ENCODE measurements around the gene FTO.

FTO gene

GRCh38 chr16:54136276-54136625 is 432.3 kb downstream of the FTO start:
- Histone ChIP-seq H3K36me3 (no peaks in the 10 kb centered on the region), H3K9me3 (no peaks in the 10 kb centered on the region; the same call in 1 of the 2 replicates), H3K4me1 (no peaks in the 10 kb centered on the region), H3K27me3 (no peaks in the 10 kb centered on the region), H3K4me3 (ENCODE audit: low read depth, low read length) (no peak overlapping the region)
- no peak for DNase-seq
- no peak for TF ChIP-seq CTCF (IDR thresholded peaks at IDR 0.05; ENCODE audit: low read depth, low read length)

DNA sequence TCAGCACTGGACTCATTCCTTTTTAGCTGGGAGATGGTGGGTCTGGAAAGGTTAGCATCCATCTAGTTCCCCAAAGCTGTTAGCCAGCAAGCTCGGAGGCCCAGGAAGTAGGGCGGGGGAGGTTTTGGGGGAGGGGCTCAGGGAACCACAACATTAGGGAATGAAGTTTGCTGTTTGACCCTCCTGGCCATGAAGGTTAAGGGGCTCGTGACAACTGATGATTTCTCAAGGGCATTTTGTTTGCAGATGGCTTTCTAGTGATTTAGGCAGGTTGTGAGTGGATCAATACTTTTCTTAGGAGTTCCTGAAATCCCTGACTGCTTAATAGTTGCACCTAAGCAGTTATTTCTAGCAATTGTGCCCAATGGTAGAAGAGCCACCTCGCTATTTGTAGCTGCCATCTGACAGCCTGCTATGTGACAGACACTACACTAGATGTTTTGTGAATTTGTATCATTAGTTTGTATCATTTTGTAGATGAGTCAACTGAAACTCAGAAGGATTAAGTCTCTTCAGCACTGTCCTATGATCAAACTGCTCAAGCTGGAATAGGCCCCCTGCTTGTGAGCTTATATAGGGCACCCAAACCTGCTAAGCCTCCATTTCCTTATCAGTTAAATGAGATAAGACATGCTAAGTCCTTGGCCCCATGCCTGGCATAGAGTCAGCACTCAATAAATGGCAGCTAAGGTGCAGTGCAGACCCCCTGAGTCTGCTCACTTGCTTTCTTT is 436.3 kb downstream of the FTO start:
- H3K27me3 ChIP-seq: no peaks in the 10 kb centered on the region
- no peaks in the 10 kb centered on the region for H3K4me1 ChIP-seq
- no peaks in the 10 kb centered on the region for H3K36me3 ChIP-seq
- peak; percentile 21; the same call in 1 of the 2 replicates for TF ChIP-seq CTCF (IDR thresholded peaks at IDR 0.05; ENCODE audit: low read depth, low read length)
- DNase-seq: no peak
- no peaks in the 10 kb centered on the region; the same call in 1 of the 2 replicates for H3K9me3 ChIP-seq
- no peak overlapping the region for H3K4me3 ChIP-seq (ENCODE audit: low read depth, low read length)

GRCh38 chr16:54140788-54141136 is 436.8 kb downstream of the FTO start:
- H3K36me3 ChIP-seq: no peaks in the 10 kb centered on the region

DNA sequence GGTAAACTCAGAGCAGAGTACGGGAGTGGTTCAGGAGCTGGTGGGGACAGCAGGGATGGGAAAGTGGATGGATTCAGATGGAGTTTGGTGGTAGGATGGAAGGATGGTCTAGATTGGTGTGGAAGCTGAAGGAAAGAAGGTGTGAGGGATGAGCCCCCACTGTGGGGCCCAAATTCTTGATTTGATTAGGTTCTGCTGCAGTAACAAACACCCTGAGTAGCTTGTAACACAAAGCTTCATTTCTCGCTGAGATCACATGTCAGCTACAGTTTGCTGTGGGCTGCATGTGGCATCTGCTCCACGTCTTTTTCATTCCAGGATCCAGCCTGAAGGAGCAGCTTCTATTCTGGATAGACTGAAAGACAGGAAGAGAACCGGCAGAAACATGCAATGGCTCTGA is 438.8 kb downstream of the FTO start:
- no peaks in the 10 kb centered on the region for H3K27me3 ChIP-seq
- H3K4me1 ChIP-seq: no peaks in the 10 kb centered on the region

More at GRCh38 chr16:54140788-54141136, 436.8 kb downstream of the FTO start:
- Histone ChIP-seq H3K9me3 (no peaks in the 10 kb centered on the region; the same call in 1 of the 2 replicates), H3K4me3 (ENCODE audit: low read depth, low read length) (no peak overlapping the region), H3K27me3 (no peaks in the 10 kb centered on the region), H3K4me1 (no peaks in the 10 kb centered on the region)
- DNase-seq: no peak
- no peak for TF ChIP-seq CTCF (IDR thresholded peaks at IDR 0.05; ENCODE audit: low read depth, low read length)

DNA sequence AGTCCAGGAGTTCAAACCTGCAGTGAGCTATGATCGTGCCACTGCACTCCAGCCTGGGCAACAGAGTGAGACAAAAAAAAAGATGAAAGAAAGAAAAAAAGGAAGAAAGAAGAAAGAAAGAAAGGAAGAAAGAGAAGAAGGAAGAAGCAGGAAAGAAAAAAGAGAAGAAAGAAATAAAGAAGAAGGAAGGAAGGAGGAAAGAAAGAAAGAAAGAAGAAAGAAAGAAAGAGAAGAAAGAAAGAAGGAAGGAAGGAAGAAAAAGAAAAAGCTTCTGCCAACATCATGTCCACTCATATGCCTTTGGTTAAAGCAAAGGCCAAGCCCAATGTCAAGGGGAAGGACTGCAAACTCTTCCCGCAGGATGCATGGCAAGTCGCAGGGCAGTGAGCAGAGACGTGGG is 439.5 kb downstream of the FTO start:
- H3K27me3 ChIP-seq: no peaks in the 10 kb centered on the region
- no peak for TF ChIP-seq CTCF (IDR thresholded peaks at IDR 0.05; ENCODE audit: low read depth, low read length)
- no peaks in the 10 kb centered on the region for H3K36me3 ChIP-seq
- H3K4me3 ChIP-seq (ENCODE audit: low read depth, low read length): no peak overlapping the region
- no peaks in the 10 kb centered on the region; the same call in 1 of the 2 replicates for H3K9me3 ChIP-seq
- no peaks in the 10 kb centered on the region for H3K4me1 ChIP-seq
- DNase-seq: no peak

More for the DNA sequence above, 438.8 kb downstream of the FTO start:
- Histone ChIP-seq H3K4me3 (ENCODE audit: low read depth, low read length) (no peak overlapping the region), H3K36me3 (no peaks in the 10 kb centered on the region), H3K9me3 (no peaks in the 10 kb centered on the region; the same call in 1 of the 2 replicates)
- no peak for DNase-seq
- no peak for TF ChIP-seq CTCF (IDR thresholded peaks at IDR 0.05; ENCODE audit: low read depth, low read length)

DNA sequence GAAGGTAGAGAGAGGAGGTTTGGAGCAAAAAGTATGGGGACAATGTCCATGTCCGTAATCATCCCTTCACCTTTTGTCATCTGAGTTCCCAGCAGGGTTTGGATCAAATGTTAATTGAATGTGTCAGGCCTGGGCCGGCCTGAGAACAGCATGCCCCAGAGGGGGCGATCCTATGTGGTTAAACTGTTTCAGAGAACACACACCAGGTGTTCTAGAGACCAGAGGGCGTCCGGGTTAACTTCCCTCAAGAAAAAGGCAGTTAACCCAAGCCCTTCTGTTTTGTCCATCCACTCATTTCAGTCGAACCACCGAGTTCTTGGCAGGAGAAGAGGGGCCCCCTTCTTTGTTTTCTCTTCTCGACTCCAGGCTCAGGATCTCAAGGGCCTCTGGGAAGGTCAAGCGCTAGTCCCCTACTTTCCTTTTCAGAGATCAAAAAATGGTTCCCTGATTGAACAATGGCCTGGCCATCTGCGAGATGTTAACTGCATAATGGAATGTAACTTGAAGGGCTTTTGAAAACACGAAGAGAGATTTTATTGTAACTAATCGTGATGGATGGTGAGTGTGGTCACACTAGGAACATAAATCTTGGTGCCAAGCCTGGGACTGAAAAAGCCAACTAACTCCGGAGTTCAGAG is 440.1 kb downstream of the FTO start:
- no peaks in the 10 kb centered on the region for H3K27me3 ChIP-seq
- DNase-seq: no peak
- H3K36me3 ChIP-seq: no peaks in the 10 kb centered on the region
- no peak overlapping the region for H3K4me3 ChIP-seq (ENCODE audit: low read depth, low read length)
- H3K4me1 ChIP-seq: no peaks in the 10 kb centered on the region
- H3K9me3 ChIP-seq: no peaks in the 10 kb centered on the region
- no peak for TF ChIP-seq CTCF (IDR thresholded peaks at IDR 0.05; ENCODE audit: low read depth, low read length)

Measured in BE2C (cell line).